ENCODE results near the gene EML4. TPM values are rescaled to one million over a fixed set of nuclear protein-coding genes. Genes with fewer than 3 reads are reported as not detected.

The EML4 gene
- total RNA-seq, 1 donor from 2014 or later, result 167 TPM

GRCh38 chr2:42329736-42330135 lies 160.6 kb downstream of the EML4 start:
- Mint-ChIP-seq H3K9me3 (no peaks in the 10 kb centered on the region), H3K4me1 (no peaks in the 10 kb centered on the region), H3K27me3 (ENCODE audit: insufficient read depth, low read depth) (no peaks in the 10 kb centered on the region), H3K36me3 (peaks cover 22% of the 10 kb centered on the region), H3K4me3 (no peak overlapping the region), H3K27ac (no peak overlapping the region)
- Histone ChIP-seq H4K20me1 (ENCODE audit: low read depth) (no peaks in the 10 kb centered on the region), H3K4me2 (no peak overlapping the region), H2AFZ (replicated peaks) (no peak overlapping the region), H3K4me3 (no peak overlapping the region), H3K36me3 (peaks cover 4% of the 10 kb centered on the region), H3K27ac (no peak overlapping the region), H3K27me3 (no peaks in the 10 kb centered on the region), H3K9me3 (ENCODE audit: low read depth) (no peaks in the 10 kb centered on the region), H3K4me1 (no peaks in the 10 kb centered on the region), H3K79me2 (ENCODE audit: low read depth) (no peaks in the 10 kb centered on the region), H3F3A (ENCODE audit: low read depth) (peaks cover 11% of the 10 kb centered on the region), H3K9ac (no peak overlapping the region)
- DNase-seq (ENCODE audit: low spot score), result no peak
- TF ChIP-seq CTCF (IDR thresholded peaks at IDR 0.05) (no peak), EZH2phosphoT487 (IDR thresholded peaks at IDR 0.05) (no peak), EZH2 (IDR thresholded peaks at IDR 0.05) (no peak)

GRCh38 chr2:42331569-42332284 lies 162.6 kb downstream of the EML4 start:
- H3K79me2 ChIP-seq (ENCODE audit: low read depth), result no peaks in the 10 kb centered on the region
- H3K27me3 ChIP-seq, result no peaks in the 10 kb centered on the region
- H3K4me3 ChIP-seq, result no peak overlapping the region
- H3K36me3 Mint-ChIP-seq, result peaks cover 28% of the 10 kb centered on the region
- no peak overlapping the region for H3K4me3 Mint-ChIP-seq
- no peak overlapping the region for H2AFZ ChIP-seq (replicated peaks)
- H4K20me1 ChIP-seq (ENCODE audit: low read depth), result peaks cover 6% of the 10 kb centered on the region
- no peak overlapping the region for H3K9ac ChIP-seq
- peaks cover 4% of the 10 kb centered on the region for H3K36me3 ChIP-seq
- H3K27ac ChIP-seq, result no peak overlapping the region
- H3K4me1 ChIP-seq, result peaks cover 10% of the 10 kb centered on the region
- no peaks in the 10 kb centered on the region for H3K27me3 Mint-ChIP-seq (ENCODE audit: insufficient read depth, low read depth)
- no peaks in the 10 kb centered on the region for H3K9me3 ChIP-seq (ENCODE audit: low read depth)
- peaks cover 17% of the 10 kb centered on the region for H3F3A ChIP-seq (ENCODE audit: low read depth)
- no peak for TF ChIP-seq EZH2phosphoT487 (IDR thresholded peaks at IDR 0.05)
- no peak for TF ChIP-seq CTCF (IDR thresholded peaks at IDR 0.05)
- TF ChIP-seq EZH2 (IDR thresholded peaks at IDR 0.05), result no peak
- H3K27ac Mint-ChIP-seq, result no peak overlapping the region
- H3K4me1 Mint-ChIP-seq, result peaks cover 15% of the 10 kb centered on the region
- no peak for DNase-seq (ENCODE audit: low spot score)
- H3K9me3 Mint-ChIP-seq, result no peaks in the 10 kb centered on the region
- H3K4me2 ChIP-seq, result no peak overlapping the region

- H3K27ac ChIP-seq, result no peak overlapping the region
- H3K4me3 ChIP-seq, result no peak overlapping the region
- H3K4me1 ChIP-seq, result peaks cover 10% of the 10 kb centered on the region
- Mint-ChIP-seq H3K27ac (no peak overlapping the region), H3K27me3 (ENCODE audit: insufficient read depth, low read depth) (peaks cover 2% of the 10 kb centered on the region), H3K4me1 (peaks cover 16% of the 10 kb centered on the region), H3K9me3 (peaks cover 2% of the 10 kb centered on the region), H3K36me3 (peaks cover 35% of the 10 kb centered on the region), H3K4me3 (no peak overlapping the region)
- no peaks in the 10 kb centered on the region for H3K9me3 ChIP-seq (ENCODE audit: low read depth)
- H4K20me1 ChIP-seq (ENCODE audit: low read depth), result peaks cover 8% of the 10 kb centered on the region
- no peak overlapping the region for H3K4me2 ChIP-seq
- no peaks in the 10 kb centered on the region for H3K79me2 ChIP-seq (ENCODE audit: low read depth)
- no peak overlapping the region for H2AFZ ChIP-seq (replicated peaks)
- H3F3A ChIP-seq (ENCODE audit: low read depth), result peaks cover 15% of the 10 kb centered on the region
- no peak for DNase-seq (ENCODE audit: low spot score)
- peaks cover 4% of the 10 kb centered on the region for H3K36me3 ChIP-seq
- H3K9ac ChIP-seq, result no peak overlapping the region
- TF ChIP-seq EZH2phosphoT487 (IDR thresholded peaks at IDR 0.05) (no peak), CTCF (IDR thresholded peaks at IDR 0.05) (no peak), EZH2 (IDR thresholded peaks at IDR 0.05) (no peak)
- H3K27me3 ChIP-seq, result no peaks in the 10 kb centered on the region
These were observed 163.4 kb downstream of the EML4 start for GRCh38 chr2:42332575-42332974.

All from neural progenitor cell (in vitro differentiated cells).